ENCODE results near the gene ADGRA3. TPM values are rescaled to one million over a fixed set of nuclear protein-coding genes. Genes with fewer than 3 reads are reported as not detected.

The ADGRA3 gene
- total RNA-seq, 1 donor from 2014 or later, result 18.5 TPM

- no peaks in the 10 kb centered on the region for H3K36me3 ChIP-seq
- no peaks in the 10 kb centered on the region for H3K4me1 ChIP-seq
- ATAC-seq, result no peak
- DNase-seq, result no peak
- H3K4me3 ChIP-seq, result no peak overlapping the region
- H3K27me3 ChIP-seq, result no peaks in the 10 kb centered on the region
- H3K9me3 ChIP-seq, result no peaks in the 10 kb centered on the region
- TF ChIP-seq CTCF (IDR thresholded peaks at IDR 0.05), result no peak
- intact Hi-C loops (cut with DNase I), result loop anchor here (10.0 kb wide), 1 partner anchor 286 kb away; the partner anchor contains the start of gene GBA3
- H3K27ac ChIP-seq, result no peak overlapping the region
Observed at GRCh38 chr4:22408474-22408873, 107.4 kb downstream of the ADGRA3 start.

- Histone ChIP-seq H3K4me1 (no peaks in the 10 kb centered on the region), H3K36me3 (no peaks in the 10 kb centered on the region), H3K27me3 (no peaks in the 10 kb centered on the region), H3K4me3 (no peak overlapping the region), H3K27ac (no peak overlapping the region), H3K9me3 (no peaks in the 10 kb centered on the region)
- DNase-seq (no peak), ATAC-seq (no peak)
- intact Hi-C loops (cut with DNase I), result loop anchor here (10.0 kb wide), 1 partner anchor 287 kb away; the partner anchor contains the start of gene GBA3
- TF ChIP-seq CTCF (IDR thresholded peaks at IDR 0.05), result no peak
Observed at GRCh38 chr4:22407361-22407760, 108.5 kb downstream of the ADGRA3 start.

GRCh38 chr4:22398671-22399070 is 117.2 kb downstream of the ADGRA3 start:
- Histone ChIP-seq H3K4me1 (no peaks in the 10 kb centered on the region), H3K27ac (no peak overlapping the region), H3K36me3 (peaks cover 14% of the 10 kb centered on the region), H3K27me3 (no peaks in the 10 kb centered on the region), H3K4me3 (no peak overlapping the region), H3K9me3 (no peaks in the 10 kb centered on the region)
- no peak for DNase-seq
- TF ChIP-seq CTCF (IDR thresholded peaks at IDR 0.05), result no peak
- ATAC-seq, result no peak
- intact Hi-C loops (cut with DNase I), result no loop called here

GRCh38 chr4:22391551-22391950 is 124.3 kb downstream of the ADGRA3 start:
- Histone ChIP-seq H3K9me3 (no peaks in the 10 kb centered on the region), H3K4me3 (no peak overlapping the region), H3K27ac (no peak overlapping the region), H3K36me3 (peaks cover 12% of the 10 kb centered on the region), H3K27me3 (no peaks in the 10 kb centered on the region), H3K4me1 (no peaks in the 10 kb centered on the region)
- intact Hi-C loops (cut with DNase I), result no loop called here
- TF ChIP-seq CTCF (IDR thresholded peaks at IDR 0.05), result no peak
- no peak for ATAC-seq
- DNase-seq, result no peak

- DNase-seq (no peak), ATAC-seq (peak; percentile 71)
- Histone ChIP-seq H3K4me1 (no peaks in the 10 kb centered on the region), H3K36me3 (peaks cover 12% of the 10 kb centered on the region), H3K27ac (no peak overlapping the region), H3K9me3 (no peaks in the 10 kb centered on the region), H3K4me3 (no peak overlapping the region), H3K27me3 (no peaks in the 10 kb centered on the region)
- peak; percentile 71 for TF ChIP-seq CTCF (IDR thresholded peaks at IDR 0.05)
- intact Hi-C loops (cut with DNase I), result no loop called here
Observed at GRCh38 chr4:22389240-22389870, 126.5 kb downstream of the ADGRA3 start.

GRCh38 chr4:22385611-22386011 is 130.3 kb downstream of the ADGRA3 start:
- DNase-seq, result no peak
- Histone ChIP-seq H3K4me3 (no peak overlapping the region), H3K9me3 (no peaks in the 10 kb centered on the region), H3K4me1 (no peaks in the 10 kb centered on the region), H3K36me3 (peaks cover 12% of the 10 kb centered on the region), H3K27me3 (no peaks in the 10 kb centered on the region), H3K27ac (no peak overlapping the region)
- intact Hi-C loops (cut with DNase I), result no loop called here
- no peak for ATAC-seq
- TF ChIP-seq CTCF (IDR thresholded peaks at IDR 0.05), result no peak
